DND-41 (cell line): ENCODE data around the gene C2CD2.

ENCODE experiments used
- CTCF ChIP-seq: IDR thresholded peaks from 2 replicates; pipeline ENCODE4 v1.5.1; 2012; ENCODE audit warnings: borderline replicate concordance, low read length, moderate library complexity, mild to moderate bottlenecking; ENCODE audit not compliant: poor library complexity, severe bottlenecking; ENCODE audit errors: extremely low read depth
- EZH2 ChIP-seq: IDR thresholded peaks from 3 replicates; pipeline ENCODE4 v1.6.1; 2012; ENCODE audit warnings: borderline replicate concordance, low read depth, mild to moderate bottlenecking, moderate library complexity, low read length, inconsistent platforms; ENCODE audit not compliant: severe bottlenecking

GRCh38 chr21:41876396-41876795, 77.4 kb downstream of the C2CD2 start:
- TF ChIP-seq CTCF, result no peak
- TF ChIP-seq EZH2, result no peak
